CD4-positive, alpha-beta T cell treated with Interleukin-21 for 1 hour (primary cell): ENCODE measurements around the gene NRXN3.

ENCODE experiments used
- DNase-seq: peaks from one replicate; pipeline ENCODE4 v3.0.0-alpha.2; 2020

Gene NRXN3

DNA sequence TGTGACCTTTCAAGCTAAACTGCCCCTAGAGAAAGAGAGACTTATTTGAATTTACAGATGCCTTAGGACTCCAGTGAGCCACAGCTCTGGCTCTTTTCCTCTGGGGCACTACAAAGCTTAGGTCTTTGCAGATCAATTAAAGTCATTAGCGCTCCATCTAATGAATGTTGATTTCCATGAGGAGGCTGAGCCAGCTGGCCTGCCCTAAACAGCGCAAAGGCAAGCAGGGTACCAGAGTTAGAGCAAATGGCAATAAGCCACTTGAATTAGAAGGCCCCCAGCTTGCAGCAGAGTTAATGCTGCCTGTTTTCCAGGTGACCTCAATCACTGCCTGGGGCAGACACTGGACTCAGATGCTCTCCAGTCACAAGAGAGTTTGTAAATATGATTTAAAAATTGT, 1345.8 kb downstream of the NRXN3 start:
- DNase-seq = no peak

DNA sequence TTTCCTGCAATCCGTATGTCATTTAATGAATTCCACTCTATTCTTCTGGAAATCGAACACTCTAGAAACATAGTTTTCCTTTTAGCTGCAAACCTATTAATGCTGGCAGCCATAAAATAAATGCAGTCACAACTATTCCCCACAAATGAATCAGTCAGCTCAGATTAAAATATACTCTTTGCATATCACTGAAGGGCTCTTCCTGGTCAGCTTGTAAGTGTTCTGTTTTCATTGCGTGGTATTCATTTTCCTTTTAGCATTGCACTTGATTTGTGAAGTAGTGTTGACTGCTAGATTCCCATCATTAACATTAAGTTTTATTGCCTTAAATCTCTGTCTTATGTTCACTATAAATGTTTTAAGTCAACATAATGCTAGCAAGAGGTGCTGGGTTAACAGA, 1355.2 kb downstream of the NRXN3 start:
- DNase-seq = no peak

DNA sequence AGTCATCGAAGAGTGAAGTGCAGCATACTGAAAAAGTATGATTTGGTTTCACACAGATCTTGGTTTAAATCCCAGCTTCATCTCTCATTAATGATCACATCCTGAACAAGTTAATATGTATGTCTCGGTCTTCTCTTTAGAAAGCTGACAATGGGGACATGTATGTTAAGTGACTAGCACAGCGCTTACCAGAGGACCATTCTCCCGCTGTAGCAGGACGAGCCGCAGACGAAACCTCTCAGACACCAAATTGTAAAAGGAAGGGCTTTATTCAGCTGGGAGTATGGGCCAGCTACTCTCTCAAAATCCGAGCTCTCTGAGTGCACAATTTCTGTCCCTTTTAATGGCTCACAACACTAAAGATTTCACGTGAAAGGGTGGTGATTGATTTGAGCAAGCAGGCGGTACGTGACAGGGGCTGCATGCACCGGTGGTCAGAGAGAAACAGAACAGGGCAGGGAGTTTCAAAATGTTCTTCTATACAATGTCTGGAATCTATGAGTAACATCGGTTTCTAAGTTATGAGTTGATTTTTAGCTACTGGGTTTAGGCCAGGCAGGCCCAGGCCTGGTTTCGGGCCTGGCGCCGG, 1358.7 kb downstream of the NRXN3 start:
- no peak for DNase-seq

DNA sequence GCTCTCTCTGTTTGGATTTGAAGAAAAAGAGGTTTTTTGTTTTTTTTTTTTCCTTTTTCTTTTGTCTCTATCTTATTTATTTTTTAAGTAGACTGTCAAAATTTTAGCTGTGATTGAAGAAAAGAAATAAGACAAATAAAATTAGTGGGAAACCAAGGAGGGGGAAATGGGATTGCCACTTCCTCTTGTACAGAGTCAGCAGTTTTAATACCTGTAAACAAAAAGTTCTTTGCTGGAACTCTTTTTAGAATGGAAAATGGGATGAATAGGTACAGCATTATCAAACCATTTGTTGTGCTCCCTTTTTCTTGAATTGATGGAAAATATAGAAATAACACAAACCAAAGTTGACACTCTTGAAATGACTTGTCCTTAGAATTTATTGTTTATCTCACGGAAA, 1360.4 kb downstream of the NRXN3 start:
- no peak for DNase-seq

DNA sequence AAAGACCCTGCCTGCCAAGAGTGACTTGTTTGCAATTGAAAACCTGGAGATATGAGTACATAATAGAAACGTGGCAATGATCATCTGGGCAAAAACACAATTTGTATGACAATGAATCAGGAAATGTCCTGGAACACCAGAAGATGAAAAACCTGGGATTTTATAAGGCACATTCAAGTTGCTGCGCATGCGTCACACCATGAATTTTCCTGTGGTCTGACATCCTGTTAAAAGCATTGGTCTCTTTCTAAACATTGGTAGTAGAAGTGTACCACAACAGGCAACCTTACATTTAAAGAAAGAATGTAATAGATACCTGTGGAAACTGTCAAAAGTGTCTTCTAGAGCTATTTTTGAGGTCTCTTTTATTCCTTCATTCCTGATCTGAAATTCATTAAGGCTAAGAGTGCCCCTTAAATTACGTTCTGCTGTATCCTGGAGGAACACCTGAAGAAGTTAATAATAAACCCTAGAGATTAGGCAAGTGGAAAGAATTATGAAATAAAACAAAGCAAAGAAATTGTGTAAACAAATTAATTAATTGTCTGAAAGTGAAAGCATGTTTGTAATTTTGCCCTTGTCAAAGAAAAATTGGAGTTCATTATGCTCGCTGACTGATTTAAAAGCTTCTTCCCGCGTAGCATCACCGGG, 1364.7 kb downstream of the NRXN3 start:
- DNase-seq = no peak

DNA sequence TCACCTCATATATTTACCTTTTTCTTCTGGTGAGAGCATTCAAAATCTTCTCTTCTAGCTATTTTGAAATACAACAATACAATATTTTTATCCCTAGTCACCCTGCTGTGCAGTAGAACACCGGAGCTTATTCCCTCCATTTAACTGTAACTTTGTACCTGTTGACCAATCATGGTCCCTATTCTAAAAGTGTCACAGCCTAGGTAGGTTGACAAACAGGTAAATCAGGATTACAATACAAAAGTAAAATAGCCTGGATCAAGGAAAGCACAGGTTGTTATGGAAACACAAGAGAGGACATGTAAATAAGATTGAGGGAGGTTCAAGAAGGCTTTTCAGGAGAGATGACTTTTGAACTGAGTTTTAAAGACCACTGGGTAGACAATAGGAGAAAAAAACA, 1370.2 kb downstream of the NRXN3 start:
- no peak for DNase-seq

DNA sequence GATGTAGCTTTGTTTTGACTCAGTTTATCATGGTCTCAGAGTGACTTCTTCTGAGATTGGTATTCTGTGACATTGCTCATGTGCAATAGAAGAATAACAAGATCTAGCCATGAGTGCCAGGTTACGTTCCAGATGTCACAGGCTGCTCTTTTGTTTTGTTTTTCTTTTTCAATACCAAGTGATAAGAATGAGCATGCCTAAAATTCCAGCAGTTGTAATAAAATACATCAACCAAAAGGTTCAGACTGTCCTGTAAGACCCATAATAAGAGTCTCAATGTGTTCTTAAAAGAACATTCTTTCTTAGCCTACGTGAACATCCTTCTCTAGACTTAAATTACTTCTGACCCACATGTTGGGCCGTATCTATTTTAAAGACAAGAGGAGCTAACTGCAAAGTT, 1371.9 kb downstream of the NRXN3 start:
- no peak for DNase-seq

DNA sequence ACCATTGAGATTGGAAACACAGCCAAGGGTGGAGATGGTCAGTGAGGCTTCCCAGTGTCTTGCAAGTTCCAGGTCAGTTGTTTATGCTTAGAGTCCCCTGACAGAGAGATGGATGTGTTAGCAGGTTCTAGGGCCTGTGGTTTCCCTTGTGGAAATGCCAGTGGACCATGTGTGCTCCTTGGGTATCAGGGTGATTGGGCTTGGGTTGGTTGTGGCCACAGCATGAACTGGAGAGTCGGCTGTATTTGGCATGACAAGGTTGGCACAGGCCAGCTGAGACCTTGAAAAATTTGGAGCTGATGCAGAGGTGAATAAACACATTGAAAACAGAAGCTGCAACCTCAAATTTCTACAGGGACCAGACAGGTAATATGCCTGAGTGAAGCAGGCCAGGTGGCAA, 1373.2 kb downstream of the NRXN3 start:
- no peak for DNase-seq

DNA sequence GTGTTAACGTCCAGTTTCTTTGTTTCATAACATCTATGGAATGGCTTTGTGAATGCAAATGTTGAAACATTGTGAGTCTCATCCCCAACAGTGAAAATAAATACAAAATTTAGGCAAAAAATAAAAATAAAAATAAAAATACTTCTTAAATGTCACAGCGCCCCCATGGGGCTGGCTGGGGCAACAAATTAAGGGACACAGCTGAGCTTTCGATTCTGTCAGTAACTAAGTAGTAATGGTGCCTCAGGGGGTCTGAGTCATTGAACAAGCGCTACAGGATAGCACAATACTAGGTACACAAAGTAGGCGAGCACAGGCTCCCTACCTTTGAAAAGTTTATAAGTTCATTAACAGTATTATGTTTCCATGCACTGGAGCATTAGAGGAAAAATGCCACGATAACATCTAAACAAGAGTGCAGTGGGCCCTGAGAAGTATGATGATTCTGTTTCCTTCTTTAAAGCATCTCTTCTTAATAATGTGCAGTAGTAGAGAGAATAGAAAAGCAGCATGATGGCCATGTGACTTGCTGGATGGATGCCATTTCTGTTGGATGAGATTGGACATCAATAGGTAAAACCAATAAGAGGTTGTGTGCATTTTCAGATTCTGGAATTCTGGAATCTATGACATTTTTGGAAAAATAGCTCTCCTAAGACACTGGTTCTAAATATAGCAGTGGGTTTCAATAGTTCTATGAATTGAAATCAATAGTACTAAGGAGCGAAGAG, 1374.0 kb downstream of the NRXN3 start:
- no peak for DNase-seq

DNA sequence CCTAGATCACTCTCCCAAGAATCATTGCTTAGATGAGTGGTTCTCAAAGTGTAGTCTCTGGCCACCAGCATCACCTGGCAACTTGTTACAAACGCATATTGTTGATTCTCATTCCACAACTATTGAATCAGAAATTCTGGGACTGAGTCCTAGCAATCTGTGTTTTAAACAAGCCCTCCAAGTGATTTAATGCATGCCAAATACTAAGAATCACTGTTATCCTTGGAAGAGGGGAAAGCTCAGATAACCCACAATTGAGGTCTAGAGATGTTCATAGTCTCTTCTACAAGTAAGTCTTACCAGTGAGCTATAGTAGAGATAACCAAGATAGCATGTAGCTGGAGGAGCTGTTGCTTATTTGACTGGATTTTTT, 1374.5 kb downstream of the NRXN3 start:
- DNase-seq = no peak

DNA sequence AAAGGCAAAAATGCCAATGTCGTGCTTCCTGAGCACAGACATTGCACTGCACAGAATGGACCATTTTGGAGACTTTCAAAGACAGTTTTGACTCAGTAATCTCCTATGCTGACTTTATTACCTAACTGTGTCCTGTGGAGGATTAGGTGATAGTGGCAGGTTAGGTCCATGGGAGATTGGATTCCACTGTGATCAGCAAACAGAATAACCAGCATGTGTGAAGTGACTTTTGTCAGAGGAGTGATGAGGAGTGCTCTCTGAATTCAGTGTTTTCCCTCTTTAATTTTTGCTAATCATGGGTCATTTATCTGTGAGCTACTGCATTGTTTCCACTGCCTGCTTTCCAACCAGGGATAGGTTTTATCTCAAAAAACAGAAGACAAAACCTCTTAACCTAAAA, 1378.7 kb downstream of the NRXN3 start:
- no peak for DNase-seq

DNA sequence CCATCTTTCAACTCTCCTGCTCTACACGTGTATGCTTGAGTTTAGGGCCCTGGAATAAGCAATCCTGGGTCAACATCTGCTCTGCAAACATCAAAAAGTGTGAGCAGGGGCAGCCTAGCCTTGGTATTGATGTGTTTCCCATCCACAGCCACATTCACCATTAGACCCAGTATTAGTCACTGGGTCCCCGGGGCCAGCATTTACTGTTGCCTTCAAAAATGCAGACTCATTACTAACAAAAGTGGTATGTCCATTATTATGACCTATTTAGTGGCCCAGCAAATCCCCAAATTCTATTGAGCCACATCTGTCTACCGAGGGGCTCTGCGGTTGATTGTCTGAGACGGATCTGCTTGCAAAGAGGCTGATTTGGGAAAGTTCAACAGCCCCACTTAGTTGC, 1379.3 kb downstream of the NRXN3 start:
- DNase-seq = no peak

DNA sequence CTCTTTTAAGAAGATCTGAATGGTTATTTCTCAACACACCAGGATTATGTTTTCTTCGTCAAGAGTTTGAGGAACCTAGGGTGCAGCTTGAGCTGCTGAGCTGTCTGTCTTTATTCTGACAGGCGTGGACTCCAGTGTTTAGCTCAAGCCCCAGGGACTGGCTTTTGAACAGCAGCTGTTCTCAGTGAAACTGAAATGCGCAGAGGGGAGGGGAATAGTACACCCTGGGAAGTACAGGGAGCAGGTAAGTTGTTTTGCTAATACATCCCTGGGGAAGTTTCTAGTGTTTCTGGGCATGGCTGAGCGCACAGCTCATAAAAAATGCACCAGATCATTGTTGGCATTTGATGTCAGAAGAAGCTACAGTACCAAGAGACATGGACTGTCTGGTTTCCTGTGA, 1381.3 kb downstream of the NRXN3 start:
- no peak for DNase-seq

DNA sequence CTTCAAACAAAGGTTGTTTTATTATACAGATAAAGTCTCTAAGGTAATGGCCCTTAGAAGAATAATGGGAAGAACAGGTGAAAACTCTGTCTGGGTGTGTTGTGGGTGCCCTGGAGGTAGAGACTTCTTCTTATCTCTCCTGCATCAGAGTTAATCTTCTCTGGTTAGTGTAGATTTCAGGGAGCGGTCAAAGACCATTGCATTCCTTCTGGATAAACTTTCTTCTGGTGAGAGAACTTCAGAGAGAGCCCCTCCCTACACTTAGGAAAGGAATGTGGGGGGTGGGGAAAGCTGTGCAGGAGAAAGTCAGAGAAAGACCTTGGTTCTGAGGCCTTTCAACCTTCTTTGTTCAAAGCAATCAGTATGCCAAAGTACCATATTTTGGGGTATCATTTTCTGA, 1382.6 kb downstream of the NRXN3 start:
- no peak for DNase-seq

DNA sequence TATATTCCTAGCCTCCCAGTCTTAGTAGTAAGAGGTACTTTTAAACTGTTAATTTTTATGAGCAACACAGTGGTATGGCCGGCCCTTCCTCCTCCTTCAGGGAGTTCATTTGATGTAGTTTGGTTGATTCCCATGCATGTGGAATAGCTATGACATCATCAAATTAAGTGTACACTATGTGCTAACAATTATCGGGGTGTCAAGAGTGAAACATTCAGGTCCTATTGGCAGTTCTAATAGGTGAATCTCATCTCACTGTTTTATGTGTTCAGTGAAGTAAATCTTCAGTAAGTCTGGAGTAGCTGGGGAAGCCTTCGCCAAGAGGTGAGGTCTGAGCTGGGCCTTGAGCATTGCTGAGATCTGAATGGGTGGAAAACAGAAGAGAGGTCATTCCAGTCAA, 1384.6 kb downstream of the NRXN3 start:
- no peak for DNase-seq

DNA sequence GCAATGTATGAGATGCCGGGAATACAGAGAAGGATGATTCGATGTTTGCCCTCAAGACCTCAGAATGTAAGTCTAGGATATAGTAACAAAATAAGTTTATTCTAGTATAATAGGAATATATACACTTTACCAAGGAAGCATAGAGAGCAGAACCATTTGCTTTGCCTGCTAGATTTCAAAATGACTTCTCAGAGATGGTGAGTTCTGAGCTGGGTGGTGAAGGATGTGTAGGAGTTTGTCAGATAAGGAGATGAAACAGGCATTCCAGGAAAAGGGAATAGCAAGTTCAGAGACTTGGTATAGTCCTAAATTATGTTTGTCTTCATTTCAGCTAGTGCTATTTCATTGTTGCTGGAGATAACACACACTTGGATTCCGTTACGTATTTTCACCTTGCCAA, 1385.3 kb downstream of the NRXN3 start:
- no peak for DNase-seq

DNA sequence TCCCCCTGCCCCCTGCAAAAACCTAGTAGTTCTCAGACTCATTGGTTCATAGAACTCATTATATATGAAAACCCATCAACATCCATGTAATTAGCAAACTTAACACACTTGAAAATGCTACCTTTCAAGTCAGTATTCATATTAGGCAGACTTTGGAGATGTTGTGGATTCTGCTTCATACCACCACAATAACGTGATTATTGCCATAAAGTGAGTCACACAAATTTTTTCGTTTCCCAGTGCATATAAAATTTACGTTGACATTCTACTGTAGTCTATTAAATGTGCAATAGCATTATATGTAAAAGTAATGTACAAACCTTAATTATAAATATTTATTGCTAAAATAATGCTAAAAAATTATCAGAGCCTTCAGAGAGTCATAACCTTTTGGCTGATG, 1387.1 kb downstream of the NRXN3 start:
- no peak for DNase-seq

DNA sequence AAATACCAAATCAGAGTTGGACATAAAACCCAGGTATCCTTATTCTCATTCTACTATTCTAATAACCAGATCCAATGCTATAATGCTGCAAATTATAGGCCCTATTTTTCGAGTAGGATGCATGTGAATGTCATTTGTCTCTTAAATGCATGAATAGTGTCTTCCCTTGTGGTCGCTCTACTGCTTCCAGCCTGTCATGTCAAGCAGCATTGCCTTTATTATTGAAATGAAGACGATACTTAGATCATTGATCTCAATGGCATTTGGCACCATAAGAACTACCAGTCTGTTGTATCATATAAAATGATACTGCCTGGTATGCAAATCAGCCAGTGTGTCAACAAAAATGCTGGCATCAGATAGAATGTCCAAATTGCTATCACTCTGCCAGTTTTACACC, 1392.0 kb downstream of the NRXN3 start:
- no peak for DNase-seq

DNA sequence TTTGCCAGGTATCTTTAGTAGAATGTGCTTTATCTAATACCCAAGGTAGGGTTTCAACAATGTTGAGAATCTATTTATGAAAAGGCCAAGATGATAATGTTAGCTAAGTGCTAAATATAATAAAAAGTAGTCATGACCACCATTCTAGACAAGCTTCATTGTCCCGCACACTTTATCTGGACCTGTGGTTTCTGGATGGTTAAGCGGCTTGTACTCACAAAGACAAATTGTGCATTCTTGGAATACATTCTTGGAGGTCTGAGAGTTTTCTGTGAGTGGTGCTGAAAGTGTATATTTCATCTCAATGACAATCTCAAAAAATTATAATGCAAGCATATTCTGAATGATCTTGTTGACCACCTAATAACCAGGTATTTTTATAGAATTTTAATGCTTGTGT, 1394.2 kb downstream of the NRXN3 start:
- DNase-seq = no peak

DNA sequence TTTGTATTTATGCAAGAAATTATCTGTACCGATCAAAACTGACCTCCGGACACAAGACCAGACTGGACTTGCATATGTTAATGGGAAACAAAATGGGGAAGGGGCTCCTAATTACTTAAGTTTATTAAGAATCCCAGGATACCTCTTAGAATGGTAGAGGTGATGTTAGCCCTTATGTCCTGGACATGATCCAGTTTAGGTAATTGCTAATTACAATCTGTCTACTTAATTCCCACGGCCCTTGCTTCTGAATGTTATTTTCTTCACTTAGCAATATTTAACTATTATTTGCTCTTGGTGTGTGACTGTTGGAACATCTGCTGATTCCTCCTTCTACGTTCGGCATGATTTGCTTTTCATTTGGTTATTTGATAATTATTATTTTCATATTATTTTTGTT, 1397.1 kb downstream of the NRXN3 start:
- DNase-seq = no peak

DNA sequence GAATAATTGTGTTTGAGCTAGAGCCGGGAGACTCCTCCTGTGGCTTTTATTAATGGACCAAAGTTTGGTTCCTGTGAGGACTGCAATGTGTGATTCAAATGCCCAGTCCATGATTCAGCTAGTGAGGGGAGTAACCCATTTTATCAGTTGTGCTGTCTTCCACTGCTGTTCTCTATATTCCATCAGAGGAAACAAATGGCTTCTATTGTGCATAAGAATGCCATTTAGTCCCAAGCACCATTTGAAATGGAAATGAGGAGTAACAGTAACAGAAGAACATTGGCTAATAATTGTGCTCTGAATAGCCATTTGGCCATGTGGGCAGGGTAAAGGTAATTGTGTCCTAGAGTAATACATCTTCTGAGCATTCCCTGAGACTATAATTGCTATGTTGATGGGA, 1398.4 kb downstream of the NRXN3 start:
- no peak for DNase-seq

DNA sequence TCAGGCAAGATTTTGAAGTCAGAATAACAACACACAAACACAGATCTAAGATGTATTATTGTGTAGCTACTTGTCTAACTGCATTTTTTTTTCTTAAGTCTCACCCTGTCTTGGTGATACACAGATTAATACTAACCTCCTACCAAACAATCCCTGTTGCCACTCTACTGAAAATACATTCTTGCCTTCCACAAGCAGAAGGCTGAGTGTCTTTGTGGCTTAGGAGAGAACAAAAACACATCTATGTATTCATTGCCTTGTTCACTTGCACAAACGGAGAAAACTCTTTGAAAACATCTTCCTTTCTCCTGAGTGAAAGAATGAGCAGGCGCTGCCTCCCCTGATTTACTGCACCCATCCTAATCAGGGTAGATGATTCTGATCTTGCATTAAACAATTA, 1398.9 kb downstream of the NRXN3 start:
- DNase-seq = no peak

DNA sequence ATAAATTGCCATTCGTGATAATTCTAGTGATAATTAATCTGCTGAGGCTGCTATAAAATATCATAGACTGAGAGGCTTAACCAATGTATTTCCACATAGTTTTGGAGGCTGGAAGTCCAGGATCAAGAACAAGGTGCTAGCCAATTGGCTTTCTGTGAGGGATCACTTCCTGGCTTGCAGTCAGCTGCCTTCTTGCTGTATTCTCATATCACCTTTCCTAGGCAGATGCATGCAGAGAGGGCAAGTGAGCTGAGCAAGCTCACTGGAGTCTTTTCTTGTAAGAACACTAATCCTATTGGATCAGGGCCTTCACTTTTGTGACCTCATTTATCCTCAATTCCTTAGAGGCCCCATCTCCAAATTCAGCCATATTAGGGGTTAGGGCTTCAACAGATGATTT, 1400.5 kb downstream of the NRXN3 start:
- no peak for DNase-seq

DNA sequence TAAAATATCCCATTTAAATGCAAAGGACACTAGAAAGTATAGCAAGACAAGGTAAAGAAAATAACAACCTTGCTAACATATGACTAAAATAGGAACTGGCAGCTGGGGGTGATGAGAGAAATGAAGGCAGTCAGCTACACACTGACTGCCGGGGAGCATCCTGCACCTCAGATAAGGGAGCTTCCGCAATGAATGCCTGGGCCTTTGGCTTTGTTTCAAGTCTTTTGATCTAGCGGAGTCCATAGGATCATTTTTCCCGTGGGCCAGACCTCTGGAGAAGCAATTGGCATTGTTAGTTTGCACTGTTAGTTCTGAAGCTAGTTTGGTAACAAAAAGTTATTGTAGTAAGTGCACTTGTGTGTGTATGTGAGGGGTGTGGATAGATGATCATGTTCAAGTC, 1401.2 kb downstream of the NRXN3 start:
- DNase-seq = no peak

DNA sequence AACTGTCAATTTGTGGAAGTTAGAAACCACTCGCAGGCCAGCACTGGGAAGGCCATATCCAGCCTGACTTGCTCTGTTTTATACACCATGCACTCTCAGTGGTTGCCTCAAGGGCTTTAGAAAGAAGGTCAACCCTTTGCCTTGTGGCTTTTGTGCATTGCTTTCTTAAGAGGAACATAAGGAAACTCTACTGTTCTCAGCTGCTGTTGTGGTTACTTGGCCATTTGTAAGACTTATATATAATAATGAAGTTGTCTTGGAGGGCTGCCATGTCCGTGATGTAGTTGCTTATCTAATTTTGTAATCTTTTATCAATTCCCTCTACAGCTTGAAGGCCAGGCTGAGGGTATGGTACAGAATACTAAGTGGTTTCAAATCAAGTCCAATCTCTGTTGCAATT, 1403.3 kb downstream of the NRXN3 start:
- DNase-seq = no peak
